AG04450 (cell line): ENCODE measurements around the gene MASP1. TPM values are rescaled to one million over a fixed set of nuclear protein-coding genes. Genes with fewer than 3 reads are reported as not detected.

Source experiments
- CTCF ChIA-PET: fragments of 300-600, 350-600 bp; formaldehyde crosslinking; extraction: SDS; loops from one replicate; lab custom pipeline; 2022; ENCODE audit warnings: antibody characterized with exemption, inconsistent platforms; lab: Charles Lee
- POLR2A ChIA-PET: fragments of 350-600 bp; formaldehyde crosslinking; extraction: SDS; loops from one replicate; lab custom pipeline; 2021; ENCODE audit warnings: antibody characterized with exemption, inconsistent platforms; lab: Yijun Ruan, JAX
- DNase-seq: peaks from one replicate; pipeline ENCODE4 v3.0.0-alpha.2; 2011; ENCODE audit warnings: low read depth, low spot score
- H3K27ac ChIP-seq: one replicate; pipeline ENCODE4 v1.5.1; 2012; ENCODE audit warnings: low read depth, low read length, control low read depth
- H3K27me3 ChIP-seq: one replicate; pipeline ENCODE4 v1.6.0; 2012; ENCODE audit warnings: low read length; ENCODE audit not compliant: control insufficient read depth, insufficient read depth
- H3K4me3 ChIP-seq: 2 replicates; pipeline ENCODE4 v1.5.1; 2011; ENCODE audit warnings: mild to moderate bottlenecking, low read depth, low read length, control low read depth
- H3K9me3 ChIP-seq: 2 replicates; pipeline ENCODE4 v1.5.1; 2012; ENCODE audit warnings: low read length; ENCODE audit not compliant: control insufficient read depth, insufficient read depth
- polyA plus RNA-seq: library from polyadenylated mRNA; depleted of rRNA; stranded (reverse); fragments of >200 nt; gene quantifications from 2 replicates; pipeline ENCODE4 v1.2.3, GENCODE V29; 2011; rRNA removed
- TF ChIP-seq, protein P1 (sequence below): IDR thresholded peaks from 2 replicates; pipeline ENCODE4 v1.5.1; 2011; ENCODE audit warnings: low read depth, low read length, control low read depth, inconsistent platforms

MASP1 gene
- polyA plus RNA-seq, 1 experiment: 80.7 TPM

DNA sequence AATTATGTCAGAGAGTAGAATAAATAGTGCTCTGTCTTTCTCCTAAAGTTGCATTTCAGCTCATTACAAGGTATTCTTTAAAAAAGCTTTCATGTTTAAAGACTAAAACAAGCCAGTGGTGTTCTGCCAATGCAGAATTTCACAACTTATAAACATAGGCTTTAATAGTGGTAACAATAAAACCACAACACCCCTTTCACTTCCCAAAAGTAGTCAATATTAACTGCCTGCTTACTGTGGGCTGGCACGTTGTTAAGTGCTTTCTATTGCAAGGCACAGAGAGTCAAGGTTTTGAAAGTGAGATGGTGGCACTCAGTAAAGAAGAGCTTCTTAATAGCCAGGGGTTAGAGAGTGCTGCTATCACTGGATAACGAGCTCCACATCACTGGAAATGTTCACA, 102.6 kb downstream of the MASP1 start:
- CTCF ChIA-PET: interaction anchor here (0.8 to 1.4 kb wide), 5 partner anchors 20 to 76 kb away, joined by 3 to 5 read pairs (median 4); partner anchors contain the start of gene RPL39L
- no peak overlapping the region for H3K27ac ChIP-seq
- no peak for DNase-seq

DNA sequence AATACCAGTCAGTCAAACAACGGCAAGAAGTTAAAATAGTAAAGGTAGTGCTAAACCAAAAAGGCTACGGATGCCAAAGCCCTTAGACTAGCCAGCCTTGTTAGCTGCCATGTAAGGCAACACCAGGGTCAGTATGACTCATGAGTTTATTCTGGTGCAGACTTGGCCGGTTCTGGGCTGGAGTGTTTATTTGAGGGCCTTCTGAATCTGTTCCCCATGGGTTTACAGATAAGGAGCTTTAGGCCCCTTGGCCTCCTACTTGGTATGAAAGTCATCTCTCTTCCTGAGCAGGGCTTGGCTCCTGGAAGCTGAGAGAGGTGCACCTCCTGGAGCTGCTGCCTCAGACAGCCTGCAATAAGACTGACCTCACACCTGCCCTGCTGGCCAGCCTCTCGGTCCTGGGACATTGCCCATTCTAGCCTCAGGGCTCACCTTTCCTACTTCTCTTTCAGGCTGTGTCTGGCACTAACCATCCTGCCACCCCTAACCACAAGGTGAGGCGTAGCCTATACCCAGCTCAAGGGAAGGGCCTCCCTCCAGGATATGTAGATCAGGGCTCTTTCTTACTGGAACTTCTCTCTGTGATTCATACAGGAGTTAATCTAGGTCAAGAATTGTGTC, 104.6 kb downstream of the MASP1 start:
- H3K9me3 ChIP-seq: no peaks in the 10 kb centered on the region
- peak overlapping the region; percentile 63 for H3K27ac ChIP-seq
- no peak overlapping the region for H3K4me3 ChIP-seq
- CTCF ChIA-PET: interaction anchor here (0.5 to 1.7 kb wide), 4 partner anchors 22 to 1767 kb away, joined by 4 to 6 read pairs (median 5); no protein-coding TSS in a partner anchor
- POLR2A ChIA-PET: interaction anchor here (0.5 to 1.1 kb wide), 2 partner anchors 47 to 168 kb away, joined by 3 to 4 read pairs; partner anchors contain the start of gene RPL39L
- TF ChIP-seq, protein P1, sequence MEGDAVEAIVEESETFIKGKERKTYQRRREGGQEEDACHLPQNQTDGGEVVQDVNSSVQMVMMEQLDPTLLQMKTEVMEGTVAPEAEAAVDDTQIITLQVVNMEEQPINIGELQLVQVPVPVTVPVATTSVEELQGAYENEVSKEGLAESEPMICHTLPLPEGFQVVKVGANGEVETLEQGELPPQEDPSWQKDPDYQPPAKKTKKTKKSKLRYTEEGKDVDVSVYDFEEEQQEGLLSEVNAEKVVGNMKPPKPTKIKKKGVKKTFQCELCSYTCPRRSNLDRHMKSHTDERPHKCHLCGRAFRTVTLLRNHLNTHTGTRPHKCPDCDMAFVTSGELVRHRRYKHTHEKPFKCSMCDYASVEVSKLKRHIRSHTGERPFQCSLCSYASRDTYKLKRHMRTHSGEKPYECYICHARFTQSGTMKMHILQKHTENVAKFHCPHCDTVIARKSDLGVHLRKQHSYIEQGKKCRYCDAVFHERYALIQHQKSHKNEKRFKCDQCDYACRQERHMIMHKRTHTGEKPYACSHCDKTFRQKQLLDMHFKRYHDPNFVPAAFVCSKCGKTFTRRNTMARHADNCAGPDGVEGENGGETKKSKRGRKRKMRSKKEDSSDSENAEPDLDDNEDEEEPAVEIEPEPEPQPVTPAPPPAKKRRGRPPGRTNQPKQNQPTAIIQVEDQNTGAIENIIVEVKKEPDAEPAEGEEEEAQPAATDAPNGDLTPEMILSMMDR: no peak
- H3K27me3 ChIP-seq: no peaks in the 10 kb centered on the region
- peak; percentile 82 for DNase-seq

More for the DNA sequence above, 102.6 kb downstream of the MASP1 start:
- Histone ChIP-seq H3K27me3 (no peaks in the 10 kb centered on the region), H3K9me3 (no peaks in the 10 kb centered on the region), H3K4me3 (no peak overlapping the region)
- POLR2A ChIA-PET: no interaction called here
- TF ChIP-seq, protein P1: no peak

DNA sequence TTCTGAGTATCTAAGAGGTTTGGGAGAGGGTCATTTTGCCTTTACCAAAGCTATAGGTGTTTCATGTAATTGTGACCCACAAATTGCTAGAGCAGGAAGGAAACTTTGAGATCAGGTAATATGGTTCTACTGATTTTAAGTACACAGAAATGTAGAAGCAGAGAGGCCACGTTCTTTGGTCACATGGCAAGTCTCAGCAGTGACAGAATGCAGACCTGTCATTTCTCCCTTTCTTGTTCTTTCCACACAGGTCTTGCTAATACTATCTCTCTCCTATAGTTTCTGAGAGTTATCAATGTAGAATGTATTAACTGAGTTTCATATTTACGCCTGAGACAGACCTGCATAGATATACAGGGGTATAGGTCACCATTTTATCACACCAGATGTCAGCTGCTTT, 105.2 kb downstream of the MASP1 start:
- TF ChIP-seq, protein P1: no peak
- Histone ChIP-seq H3K4me3 (no peak overlapping the region), H3K27ac (no peak overlapping the region), H3K27me3 (no peaks in the 10 kb centered on the region), H3K9me3 (no peaks in the 10 kb centered on the region)
- DNase-seq: no peak
- CTCF ChIA-PET: interaction anchor here (0.5 to 1.7 kb wide), 5 partner anchors 22 to 1767 kb away, joined by 4 to 6 read pairs (median 5); no protein-coding TSS in a partner anchor
- POLR2A ChIA-PET: interaction anchor here (0.5 to 1.1 kb wide), 2 partner anchors 47 to 167 kb away, joined by 3 to 4 read pairs; partner anchors contain the start of gene RPL39L

DNA sequence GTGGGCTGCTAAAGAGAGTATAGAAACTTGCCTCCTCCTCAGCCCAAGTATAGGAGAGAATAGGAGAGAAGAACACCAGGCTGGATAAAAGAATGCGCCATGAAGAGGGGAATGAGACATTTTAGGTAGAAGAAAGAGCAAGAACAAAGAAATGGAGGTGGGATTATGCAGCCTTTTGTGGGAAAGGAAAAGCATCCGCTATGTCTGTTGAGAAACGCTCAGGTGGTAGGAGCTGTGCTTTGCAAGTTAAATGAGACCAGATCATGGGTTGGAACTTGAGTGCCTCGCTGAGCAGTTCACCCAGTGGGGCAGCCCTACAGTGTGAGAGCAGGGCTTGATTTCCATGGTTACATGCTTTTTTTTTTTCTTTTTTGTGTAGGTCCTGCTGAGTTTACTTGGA, 105.8 kb downstream of the MASP1 start:
- H3K27ac ChIP-seq: no peak overlapping the region
- TF ChIP-seq, protein P1: no peak
- CTCF ChIA-PET: interaction anchor here (1.0 to 1.7 kb wide), 2 partner anchors 35 to 430 kb away, joined by 4 to 5 read pairs; no protein-coding TSS in a partner anchor
- H3K9me3 ChIP-seq: no peaks in the 10 kb centered on the region
- H3K27me3 ChIP-seq: no peaks in the 10 kb centered on the region
- POLR2A ChIA-PET: no interaction called here
- no peak overlapping the region for H3K4me3 ChIP-seq
- DNase-seq: no peak

Other genes with a start within 250 kb of the MASP1 start
- 14.4 and 17.0 TPM in 2 replicates for gene RPL39L, start 152.2 kb downstream of the MASP1 start, polyA plus RNA-seq
- not detected in 2 replicates for gene RTP1, start 94.3 kb downstream of the MASP1 start, polyA plus RNA-seq
- gene RTP4, start 76.6 kb upstream of the MASP1 start, polyA plus RNA-seq: 0.05 and 0.11 TPM in 2 replicates